Activated gamma-delta T cell treated with anti-CD3 and anti-CD28 coated beads, Interleukin-2, amount 50 U/mL, for 16 hours (primary cell): ENCODE data around the gene AFF3.
"Not testable (repeated sequence)": the region's sequence is repeated elsewhere in the genome, so short reads cannot be mapped to it uniquely, and the experiment has no call there.

Experiments used
- DNase-seq: peaks from one replicate; pipeline ENCODE4 v3.0.0-alpha.2; 2020; ENCODE audit warnings: low read depth

AFF3 gene

DNA sequence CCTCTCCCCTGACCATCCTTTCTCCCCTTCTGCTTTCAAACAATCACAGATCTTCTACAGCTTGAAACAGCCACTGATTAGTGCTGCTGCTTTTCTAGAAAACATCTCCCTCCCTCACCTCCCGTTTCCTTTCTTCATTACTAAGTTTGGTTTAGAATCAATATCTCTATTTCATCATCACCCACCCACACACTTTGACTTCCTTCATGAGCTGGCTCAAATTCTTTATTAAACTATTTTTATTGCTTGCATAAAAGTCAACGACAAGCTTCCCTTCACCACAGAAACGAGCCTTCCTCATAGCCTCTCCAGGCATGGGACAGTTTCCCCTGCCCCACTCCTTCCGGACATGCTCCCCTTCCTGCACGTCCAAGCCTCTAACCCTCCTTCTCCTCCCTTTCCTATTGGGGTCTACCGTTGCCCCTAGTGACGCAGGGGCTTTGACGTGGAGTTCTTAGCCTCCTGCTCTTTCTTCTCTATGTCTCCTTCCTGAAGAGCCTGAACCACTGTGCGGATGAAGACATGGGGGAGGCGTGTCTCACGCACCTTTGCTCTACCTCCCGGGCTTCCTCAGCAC, 172.0 kb downstream of the AFF3 start:
- DNase-seq = no peak

DNA sequence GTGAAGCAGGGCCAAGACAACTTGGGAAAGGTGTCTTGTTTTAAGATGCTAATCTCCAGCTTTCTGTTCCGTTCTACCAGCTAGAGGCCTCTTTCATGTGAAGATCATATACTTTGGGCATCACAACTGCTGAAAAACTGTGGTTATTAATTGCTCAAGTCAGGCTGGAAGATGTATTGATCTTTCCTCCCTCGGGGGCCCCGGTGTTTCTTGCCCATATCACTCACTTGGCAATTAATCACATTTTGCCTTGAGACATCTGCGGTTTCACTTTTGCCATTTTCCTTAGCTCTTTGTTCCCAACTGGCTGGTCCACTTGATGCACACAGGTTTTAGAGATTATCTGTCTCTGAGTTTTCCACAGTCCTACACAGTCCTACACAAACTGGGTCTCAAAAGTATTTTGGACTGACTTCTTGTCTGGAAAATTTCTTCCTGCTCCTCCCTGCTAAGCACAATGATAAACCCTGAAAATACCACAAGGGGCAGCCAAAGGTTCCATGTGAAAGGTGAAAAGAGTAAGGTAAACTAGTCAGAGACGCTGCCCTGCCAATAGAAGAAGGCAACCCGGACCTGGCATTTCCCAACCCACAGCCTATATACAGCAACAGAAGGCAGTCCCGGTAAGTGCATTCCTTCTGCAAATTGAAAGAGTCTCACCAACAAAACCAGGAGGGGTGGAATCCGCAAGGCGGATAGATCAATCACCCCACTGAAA, 181.0 kb downstream of the AFF3 start:
- DNase-seq = no peak

- no peak for DNase-seq
These were observed 181.6 kb downstream of the AFF3 start for GRCh38 chr2:99960790-99961189.

DNA sequence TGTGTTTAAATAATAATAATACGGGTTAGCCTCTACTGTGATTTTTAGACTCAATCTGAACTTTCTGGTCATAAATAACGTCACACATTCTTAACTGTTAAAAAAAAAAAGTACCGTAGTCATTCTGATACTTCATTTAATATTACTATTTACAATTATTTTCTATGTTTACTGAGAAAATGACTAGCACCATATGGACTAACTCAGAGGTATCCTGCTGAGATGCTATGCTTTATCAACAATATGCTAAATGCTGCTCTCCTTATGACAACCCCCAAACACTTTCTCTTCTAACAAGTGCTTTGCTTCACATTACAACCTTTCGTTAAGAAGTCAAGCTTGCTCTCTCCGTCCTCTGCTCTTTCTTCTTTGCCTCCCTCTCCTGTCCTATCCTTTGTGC, 182.1 kb downstream of the AFF3 start:
- DNase-seq = no peak

GRCh38 chr2:99959261-99960014, 183.0 kb downstream of the AFF3 start:
- DNase-seq = no peak

DNA sequence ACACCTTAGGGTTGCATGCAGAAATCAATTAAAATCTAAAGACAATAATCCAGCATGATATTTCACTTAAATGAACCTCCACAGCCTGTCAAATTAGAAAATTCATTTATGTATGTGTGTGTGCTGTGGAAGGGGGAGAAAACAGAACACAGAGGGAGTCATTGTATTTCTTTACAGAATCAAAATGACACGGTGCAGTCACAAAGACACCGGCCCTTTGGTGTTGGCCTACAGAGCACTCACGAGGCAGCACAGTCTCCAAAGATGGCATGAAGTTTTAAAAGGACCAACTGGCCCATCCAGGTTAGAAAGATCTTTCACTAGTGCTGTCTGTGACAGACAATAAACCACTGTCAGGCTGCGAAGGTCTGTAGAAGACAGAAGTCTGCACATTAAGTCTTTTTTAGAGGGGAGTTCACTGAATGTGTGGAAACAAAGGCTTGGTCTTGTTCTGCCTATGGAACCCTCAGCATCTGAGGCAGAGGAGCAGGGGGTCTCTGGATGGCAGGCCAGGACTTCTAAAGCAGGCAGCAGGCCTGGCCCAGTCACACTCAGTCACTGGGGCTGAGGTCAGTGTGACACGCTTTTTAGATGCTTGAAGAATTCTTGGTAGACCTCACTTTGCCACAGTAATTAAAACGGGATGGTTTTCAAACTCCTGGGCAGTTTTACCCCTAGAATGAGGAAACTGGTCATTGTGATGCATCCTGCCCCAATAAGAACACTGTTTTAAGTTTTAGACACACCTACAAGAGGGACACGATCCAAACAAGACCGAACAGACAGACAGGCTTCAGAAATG, 184.9 kb downstream of the AFF3 start:
- no peak for DNase-seq

- no peak for DNase-seq
These were observed 186.0 kb downstream of the AFF3 start for GRCh38 chr2:99956232-99957030.

DNA sequence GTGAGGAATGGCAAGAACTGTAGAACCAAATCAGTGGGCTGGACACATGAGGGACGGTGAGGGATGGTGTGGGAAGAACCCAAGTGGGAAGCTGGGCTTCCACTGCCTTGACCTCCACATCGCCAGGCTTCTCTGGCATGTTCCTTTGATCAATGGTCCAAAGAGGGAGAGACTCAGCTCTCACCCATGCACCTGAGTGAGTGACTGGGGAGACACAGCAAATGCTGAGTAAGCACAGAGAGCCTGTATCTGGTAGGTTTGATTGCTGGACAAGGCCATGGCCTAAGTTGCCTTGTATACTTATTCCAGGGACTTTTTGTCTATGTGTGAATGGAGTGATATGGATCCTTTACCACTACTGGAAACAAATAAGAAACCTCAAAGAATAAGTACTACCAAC, 188.6 kb downstream of the AFF3 start:
- DNase-seq = no peak

GRCh38 chr2:99949963-99950362, 192.4 kb downstream of the AFF3 start:
- no peak for DNase-seq

DNA sequence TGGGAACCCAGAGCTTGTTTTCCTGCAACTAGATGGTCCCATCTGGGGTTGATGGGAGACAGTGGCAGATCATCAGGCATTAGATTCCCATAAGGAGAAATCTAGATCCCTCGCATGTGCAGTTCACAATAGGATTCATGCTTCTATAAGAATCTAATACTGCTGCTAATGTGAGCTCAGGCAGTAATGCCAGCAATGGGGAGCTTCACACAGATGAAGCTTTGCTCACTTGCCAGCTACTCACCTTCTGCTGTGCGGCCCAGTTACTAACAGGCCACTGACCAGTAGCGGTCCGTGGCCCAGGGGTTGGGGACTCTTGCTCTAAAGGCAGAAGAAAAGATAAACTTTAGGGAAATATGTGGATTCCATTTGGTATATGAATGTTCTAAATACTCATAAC, 192.9 kb downstream of the AFF3 start:
- no peak for DNase-seq

- DNase-seq = no peak
These were observed 194.4 kb downstream of the AFF3 start for GRCh38 chr2:99948010-99948409.

GRCh38 chr2:99947366-99947765, 195.0 kb downstream of the AFF3 start:
- not testable (repeated sequence) for DNase-seq

- no peak for DNase-seq
These were observed 198.4 kb downstream of the AFF3 start for GRCh38 chr2:99944019-99944418.

DNA sequence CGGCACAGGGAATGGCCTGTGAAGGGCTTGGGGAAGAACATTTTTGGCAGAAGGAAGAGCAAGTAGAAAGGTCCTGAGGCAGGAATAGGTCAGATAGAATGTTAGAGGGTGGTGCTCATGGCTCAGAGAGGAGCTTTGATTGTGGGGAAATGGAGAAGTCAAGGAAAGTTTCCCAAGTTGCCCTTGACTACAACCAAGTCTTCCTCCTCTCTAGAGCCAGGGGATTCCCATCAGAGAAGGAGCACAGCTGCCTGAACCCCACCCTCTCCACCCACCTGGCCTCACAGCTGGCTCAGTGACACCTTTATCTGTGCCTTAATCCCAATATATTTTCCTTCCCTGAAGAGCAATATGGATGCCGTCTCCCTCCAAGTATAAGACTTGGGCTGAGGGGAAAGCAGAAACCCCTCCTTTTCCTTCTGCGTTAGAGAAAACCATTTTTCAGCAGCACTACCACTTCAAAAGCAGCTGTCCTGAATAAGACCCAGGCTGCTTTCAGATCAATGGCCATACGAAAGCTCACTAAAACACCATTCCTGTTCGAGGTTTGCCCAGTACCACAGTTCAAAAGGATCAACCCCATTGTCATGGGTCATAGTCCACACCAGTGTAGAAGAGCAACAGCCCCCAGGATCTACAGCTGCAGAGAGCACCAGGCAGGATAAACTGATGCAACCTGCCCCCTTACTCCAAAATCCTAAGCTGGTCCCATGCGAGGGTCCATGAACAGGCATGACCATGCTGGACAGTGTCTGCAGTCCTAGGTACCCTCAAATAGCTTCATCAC, 199.6 kb downstream of the AFF3 start:
- DNase-seq = no peak

DNA sequence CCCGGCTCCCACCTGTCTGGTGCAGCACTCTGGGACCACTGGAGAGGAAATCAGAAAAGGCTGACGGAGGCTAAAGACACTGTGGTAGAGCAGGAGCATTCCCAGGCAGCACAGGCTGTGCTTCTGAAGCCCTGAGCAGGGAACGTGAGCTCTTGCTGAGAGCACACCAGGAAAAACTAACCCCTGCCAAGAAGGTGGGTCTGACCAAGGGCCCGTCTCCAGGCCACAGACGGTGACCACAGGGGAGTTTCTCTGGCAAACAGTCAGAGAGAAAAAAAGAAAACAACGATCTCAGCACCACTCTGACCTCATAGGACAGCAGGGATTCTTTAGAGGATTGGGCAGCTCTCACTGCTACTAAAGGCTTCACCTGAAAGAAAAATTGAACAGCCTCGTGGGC, 201.4 kb downstream of the AFF3 start:
- no peak for DNase-seq

DNA sequence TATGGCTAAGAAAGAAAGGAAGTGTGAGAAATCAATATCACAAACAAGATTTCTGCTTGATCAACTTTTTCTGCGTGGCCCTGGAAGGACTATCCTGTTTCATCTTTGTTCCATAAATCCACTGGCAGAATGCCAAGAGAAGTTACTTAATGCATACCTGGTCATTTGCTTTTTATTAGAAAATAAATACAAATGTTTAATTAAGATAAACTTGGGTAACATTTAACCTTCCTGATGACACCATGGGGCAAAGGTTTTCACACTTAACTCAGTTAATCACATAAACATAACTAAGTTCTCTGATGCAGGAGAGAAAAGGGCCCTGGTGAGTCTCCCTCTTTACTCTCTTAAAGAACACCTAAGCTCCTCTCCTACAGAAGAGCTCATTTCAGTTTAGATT, 203.3 kb downstream of the AFF3 start:
- DNase-seq = no peak

- no peak for DNase-seq
These were observed 204.1 kb downstream of the AFF3 start for GRCh38 chr2:99938250-99938649.

DNA sequence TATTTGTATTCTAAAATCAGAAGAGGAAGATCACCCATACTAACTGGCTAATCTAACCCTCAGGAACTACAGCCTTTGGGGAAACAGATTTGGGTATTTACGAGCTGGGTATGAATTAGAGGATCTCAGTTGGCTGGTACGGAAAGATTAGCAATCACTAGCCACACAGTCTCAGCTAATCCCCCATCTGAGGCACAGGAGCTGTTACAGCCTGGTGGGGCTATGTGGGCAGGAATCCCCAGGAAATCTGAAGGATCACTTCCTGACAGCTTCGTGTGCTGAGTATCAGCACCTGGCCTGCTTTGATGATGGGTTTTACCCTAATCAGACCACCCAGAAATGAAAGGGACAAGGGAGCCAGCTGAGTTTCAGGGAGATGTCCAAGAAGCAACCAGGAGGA, 206.3 kb downstream of the AFF3 start:
- DNase-seq = no peak

- no peak for DNase-seq
These were observed 206.7 kb downstream of the AFF3 start for GRCh38 chr2:99935662-99936061.

- DNase-seq = no peak
These were observed 208.3 kb downstream of the AFF3 start for GRCh38 chr2:99933894-99934650.
